Stimulated activated CD4-positive, alpha-beta T cell treated with anti-CD3 and anti-CD28 coated beads, Interleukin-1b, Interleukin-23, amount 100 ng/mL, for 4 hours (primary cell): ENCODE measurements around the gene GHR.

ENCODE experiments used
- DNase-seq, 2 donors: peaks; one replicate each; pipeline ENCODE4 v3.0.0-alpha.2; 2020; ENCODE audit warnings: low read depth in 2 of 2

The GHR gene

DNA sequence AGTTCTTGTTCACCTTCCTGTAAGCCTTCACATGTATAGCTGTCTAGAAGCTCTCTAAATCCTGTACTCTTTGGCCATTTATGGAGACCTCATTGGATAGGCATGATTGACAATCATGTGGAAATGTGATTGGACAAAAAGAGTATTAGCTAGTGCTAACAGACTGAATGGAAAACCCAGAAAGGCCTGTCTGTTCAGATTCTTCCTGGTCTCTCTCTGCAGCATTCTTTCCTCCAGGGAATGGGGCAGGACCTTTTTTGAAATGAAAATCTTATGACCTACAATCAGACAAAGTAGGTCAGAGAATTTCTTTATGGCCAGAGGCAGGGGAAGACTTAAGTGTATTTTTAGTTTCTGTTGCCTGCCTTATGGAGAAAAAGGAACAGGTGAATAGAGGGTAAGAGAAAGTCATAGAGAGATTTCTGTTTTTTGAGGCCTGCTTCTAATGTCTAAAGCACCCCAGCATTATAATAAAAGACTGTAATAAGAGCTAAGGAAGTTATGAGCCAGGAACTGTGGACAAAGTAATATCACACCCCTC lies 181.0 kb downstream of the GHR start:
- DNase-seq: no peak

DNA sequence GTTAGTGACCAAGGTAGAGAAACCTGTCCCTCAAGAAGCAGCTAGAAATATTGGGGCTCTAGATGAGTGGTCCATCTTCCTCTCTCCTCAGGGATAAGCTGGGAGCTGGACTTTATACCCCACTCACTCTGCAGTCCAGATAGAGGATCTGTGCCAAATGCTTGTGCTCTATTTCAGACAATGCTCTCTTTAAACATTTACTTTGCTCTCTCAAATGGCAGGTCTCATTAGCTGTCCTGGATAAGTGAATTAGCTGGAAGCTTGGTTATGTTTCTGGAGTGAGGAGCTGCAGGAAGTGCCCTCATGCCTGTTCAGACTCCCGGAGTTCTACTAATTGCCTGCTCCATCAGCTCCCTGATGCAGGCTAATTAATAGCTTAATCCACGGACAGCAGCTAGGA lies 182.3 kb downstream of the GHR start:
- no peak for DNase-seq

DNA sequence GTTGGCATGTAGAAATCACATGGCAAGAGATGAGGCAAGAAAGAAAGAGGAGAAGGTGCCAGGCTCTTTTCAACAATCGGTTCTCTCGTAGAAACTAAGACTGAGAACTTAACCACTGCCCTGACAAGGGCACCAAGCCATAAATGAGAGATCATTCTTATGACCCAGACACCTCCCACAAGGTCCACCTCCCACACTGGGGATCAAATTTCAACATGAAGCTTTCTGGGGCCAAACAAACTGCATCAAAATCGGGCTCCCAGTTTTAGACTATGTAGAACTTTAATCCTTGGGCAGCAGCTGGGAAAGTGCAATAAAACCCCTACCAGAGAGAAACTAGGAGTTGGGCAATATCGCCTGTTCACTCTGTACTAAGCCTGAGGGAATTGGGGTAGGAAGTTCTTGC lies 183.2 kb downstream of the GHR start:
- DNase-seq: no peak

DNA sequence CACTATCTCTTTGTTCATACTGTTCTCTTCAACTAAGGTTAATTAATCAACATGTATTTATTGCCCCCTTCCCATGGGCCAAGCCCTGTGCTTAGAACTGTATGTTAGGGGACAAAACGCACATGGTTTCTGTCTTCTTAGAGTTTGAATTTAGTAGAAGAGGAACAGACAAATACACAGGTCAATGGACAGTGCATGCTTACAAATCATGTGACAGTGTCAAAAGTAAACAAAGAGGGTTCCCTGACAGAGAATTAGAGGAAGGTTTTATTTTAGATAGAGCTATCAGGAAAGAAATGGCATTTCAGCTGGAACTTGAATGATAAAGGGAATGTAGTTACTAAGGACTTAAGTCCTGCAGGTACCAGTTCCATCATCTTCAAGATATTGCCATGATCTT lies 188.2 kb downstream of the GHR start:
- no peak for DNase-seq

DNA sequence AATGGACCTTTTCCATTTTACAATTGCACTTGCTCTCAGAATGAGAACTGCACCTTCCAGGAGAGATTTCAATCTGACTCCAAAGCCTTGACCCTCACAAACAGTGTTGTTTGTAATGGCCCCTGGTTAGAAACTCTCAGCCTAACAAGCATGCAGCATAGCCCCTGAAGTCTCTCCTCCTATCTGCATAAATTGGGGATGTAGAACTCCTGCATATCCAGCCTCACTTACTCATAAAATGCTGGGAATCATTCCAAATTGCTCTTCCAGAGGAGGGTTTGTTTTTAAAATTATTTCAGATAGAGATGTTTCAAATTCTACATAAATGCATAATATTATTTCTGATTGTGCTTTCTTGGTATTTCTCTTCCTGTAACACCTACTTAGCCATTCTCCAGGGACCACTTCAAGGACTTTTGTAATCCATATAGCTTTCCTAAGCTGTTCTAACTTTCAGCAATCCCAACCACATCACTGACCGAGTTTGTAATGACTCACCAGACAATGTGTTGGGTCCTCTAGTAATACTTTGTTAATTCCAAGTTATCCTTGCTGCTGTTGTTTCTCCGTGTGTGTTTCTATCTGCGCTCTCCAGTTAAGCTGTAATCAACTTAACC lies 189.6 kb downstream of the GHR start:
- DNase-seq: no peak

DNA sequence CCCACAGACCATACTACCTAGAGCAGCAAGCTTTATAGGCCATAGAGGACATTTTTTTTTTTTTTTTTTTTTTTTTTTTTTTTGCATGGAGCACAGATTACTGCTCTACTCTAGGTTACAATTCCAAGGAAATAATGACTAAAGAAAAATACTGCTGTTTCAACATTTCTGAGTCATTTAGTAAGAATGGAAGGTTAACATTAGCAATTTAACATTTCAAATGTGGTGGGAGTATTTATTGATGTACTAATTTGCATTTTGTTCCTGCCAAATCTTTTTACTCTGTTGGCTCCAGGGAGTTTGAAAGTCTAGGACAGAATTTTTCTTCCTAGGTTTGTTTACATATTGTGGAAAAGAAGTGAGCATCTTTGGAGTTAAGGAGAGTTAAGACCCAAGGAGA lies 191.3 kb downstream of the GHR start:
- DNase-seq: no peak

DNA sequence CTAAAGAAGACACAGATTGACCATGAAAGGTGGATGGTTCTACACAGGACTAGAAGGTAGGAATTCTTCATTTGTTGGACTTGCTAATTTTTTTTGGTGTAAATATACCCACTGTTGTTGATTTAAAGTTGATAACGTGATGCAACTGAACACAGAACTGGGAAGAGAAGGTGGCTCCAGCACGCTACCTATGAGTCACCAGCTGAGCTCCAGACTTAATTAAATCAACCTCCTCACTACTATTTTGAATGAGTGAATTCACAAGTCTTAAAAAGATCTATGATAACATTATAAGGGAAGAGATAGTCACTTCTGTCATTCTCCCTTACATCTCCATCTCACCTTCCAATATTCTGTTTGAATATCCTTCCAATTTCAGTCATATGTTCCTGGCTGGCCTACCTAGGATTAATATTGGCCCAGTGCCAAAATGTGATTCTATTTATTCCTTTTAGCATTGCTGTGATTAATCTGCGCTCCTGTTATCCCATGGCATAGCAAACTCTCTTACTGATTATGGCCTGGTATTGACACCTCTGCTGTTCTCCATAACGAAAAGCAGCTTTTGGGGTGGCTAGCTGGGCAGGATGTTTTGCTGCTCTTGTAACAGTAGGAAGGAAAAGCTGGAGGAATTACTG lies 197.5 kb downstream of the GHR start:
- DNase-seq: no peak

DNA sequence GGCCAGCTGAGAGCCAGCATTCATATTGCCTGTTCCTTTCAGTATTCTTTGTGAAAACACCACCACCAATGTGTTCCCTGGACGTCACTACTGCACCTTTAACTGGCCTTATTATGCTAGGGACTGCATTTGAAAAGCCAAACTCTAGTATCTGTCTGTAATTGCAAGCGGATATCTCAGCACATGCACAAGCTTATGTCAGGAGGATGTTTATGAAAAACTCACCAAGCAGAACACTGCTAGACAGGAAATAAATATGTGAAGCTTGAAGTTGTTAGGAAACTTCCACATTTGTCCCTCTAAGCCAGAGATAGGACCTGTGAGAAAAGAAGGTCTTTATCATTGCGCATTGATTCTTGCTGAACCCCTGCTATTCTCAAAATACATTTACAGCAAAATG lies 198.0 kb downstream of the GHR start:
- DNase-seq: no peak

DNA sequence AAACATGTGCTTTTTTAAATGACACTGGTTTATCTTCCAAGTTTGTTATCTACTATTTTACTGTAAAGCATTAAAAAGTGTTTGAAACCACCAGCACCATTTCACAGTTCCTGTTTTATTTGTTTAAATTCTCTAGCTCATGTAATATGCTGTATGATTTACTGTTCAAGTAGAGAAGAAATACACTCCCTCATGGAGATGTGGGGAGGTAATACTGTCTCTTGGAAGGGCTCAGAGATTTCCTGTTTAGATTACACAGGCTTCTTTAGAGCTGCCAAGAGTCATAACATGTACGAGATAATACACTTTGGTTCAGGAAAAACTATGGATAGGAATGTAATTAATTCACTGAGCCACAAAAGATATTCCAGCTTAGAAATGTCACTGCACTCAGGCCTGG lies 198.4 kb downstream of the GHR start:
- DNase-seq: no peak

DNA sequence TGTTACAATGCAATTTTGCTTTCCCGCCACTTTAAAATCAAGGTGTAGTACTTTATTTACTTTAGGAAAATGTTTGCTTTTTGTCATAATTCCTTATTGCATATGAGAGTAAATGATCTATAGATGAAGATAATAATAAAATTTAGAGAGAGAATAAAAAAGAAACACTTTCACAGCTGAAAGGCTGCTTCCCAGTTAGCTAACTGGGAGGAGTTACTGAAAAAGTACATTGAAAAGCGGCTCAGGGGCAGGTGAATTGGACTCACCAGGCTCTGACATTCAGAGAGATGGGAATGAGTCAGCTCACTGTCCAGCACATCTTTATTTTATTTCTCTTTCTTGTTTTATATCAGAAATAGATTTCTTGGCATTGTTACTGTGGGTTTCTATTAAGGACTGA lies 201.7 kb downstream of the GHR start:
- DNase-seq: no peak

DNA sequence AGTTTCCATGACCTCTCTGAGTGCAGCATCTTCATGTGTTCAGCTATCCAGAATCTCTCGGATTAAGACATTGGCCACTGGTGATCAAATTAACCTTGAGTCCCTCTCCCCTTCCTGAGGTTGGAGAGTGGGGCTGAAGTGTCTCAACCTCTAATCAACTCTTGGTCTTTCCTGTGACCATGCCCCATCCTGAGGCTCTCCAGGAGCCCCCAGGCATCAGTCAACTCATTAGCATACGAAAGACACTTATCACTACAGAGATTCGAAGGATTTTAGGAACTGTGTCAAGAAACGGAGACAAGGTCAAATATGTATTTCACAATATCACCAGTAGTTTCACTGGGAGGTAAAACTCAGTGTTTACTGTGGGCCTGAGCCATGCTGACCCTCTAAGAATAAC lies 203.2 kb downstream of the GHR start:
- DNase-seq: no peak

DNA sequence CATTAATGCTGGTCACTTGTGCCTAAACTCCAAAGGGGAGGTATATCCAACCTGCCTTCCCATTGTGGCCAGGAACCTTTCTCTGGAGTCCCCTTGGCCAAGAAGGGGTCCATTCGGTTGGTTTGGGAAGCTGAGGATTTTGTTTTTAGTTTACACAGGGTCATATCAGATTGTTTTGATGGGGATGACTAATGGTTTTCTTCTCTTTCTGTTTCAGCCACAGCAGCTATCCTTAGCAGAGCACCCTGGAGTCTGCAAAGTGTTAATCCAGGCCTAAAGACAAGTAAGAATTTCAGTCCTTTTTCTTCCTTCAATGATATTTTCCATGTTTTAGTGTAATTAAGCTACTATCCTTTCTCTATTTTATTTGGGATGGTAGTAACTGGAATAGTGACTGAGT lies 205.6 kb downstream of the GHR start:
- DNase-seq: no peak

DNA sequence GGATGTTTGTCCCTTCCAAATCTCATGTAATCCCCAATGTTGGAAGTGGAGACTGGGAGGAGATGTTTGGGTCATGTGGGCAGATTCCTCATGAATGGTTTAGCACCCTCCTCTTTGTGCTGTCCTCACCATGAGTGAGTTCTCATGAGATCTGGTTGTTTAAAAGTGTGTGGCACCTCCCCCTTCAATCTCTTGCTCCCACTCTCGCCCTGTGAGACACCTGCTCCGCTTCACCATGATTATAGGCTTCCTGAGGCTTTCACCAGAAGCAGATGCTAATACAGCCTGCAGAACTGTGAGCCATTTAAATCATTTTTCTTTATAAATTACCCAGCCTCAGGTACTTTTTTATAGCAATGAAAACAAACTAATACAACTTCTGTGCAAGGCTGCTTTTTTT lies 206.0 kb downstream of the GHR start:
- DNase-seq: no peak

DNA sequence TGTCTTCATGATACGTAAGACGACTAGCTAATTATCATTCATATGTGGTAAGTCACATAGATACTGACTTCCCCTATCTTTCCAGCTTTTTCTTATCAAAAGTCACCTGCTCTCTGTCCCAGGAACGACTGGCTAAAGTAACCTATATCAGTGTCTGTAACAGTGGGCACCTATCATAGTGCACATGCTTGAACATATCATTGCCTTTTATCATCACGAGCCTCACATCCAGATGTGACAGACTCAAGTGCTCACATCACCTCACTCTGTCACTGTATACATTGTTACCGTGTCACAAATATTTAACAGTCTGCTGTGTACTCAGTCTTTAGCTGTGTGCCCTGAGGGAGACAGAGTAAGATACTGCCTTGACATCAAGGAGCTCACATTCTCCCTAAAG lies 208.0 kb downstream of the GHR start:
- DNase-seq: no peak

DNA sequence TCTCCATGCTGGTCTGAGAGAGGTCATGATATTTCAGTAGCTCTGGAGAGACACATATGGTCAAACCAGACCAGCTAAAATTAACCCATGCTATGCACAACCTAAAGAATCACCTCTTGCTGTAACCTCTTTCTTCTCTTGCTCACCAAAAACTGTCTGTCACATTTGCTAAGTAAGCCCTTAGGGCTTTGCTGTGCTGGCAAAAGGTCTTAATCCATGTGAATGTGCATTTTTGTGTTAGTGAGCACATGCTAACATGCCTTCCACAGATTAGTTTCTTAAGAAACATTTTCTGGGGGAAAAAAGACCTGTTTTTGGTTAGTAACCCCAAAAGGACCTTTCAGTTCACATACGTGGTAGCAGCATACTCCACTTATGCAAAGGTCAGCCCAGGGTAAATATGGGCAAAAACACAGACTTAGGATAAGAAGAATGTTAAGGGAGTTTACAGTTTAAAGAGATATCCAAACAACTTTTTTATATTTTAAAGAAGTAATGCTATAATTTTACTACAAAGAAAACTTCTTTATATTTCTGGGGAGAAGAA lies 209.2 kb downstream of the GHR start:
- no peak for DNase-seq

DNA sequence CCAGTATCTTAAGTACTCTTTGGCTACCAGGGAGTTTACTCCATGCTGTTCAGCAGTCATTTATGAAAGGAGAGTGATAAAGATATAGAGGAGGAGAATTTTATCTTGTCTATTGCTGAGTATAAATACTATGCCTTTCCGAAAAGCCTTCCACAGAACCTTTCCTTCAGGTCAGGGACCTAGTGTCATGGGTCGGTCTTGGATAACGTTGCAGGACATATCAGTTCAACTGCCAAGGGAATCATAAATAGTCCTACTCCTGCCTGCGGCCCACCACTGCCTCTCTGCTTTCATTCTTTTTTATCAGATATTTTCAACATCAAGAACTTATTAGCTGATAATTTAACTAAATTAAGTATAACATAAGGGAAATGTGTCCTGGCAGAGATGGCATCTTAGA lies 211.3 kb downstream of the GHR start:
- DNase-seq: no peak

DNA sequence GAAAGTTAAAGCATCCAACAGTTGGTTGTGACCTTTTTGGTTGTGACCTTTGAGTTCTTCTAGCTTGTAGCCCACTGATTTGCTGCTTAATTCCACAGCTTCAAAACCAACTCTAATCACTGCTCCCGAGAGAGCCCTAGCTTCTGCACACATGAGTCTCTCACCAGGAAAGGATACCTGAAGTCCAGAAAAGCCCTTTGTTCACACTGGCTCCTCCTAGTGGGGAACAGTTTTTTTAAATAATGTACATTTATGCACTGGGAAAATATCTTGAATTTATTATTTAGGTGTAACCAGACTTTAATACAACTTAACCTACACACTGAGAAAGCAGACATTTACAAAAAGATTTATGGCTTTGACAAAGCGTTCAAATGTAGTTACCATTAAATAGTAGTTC lies 213.2 kb downstream of the GHR start:
- no peak for DNase-seq

DNA sequence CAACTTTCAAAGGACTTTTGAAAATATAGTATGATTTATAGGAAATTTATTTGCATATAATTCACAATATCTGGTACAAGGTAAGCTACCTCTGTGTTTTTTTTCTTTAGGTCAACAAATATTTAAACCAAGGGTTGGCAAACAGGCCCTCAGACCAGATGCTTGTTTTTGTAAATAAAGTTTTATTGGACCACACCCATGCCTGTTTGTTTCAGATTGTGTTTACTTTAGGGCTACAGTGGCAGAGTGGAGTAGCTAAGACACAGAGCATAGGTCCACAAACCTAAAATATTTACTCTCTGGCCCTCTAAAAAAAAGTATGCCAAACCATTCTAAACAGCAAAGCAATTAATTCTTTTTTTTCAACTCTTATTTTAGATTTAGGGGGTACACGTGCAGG lies 213.7 kb downstream of the GHR start:
- no peak for DNase-seq

DNA sequence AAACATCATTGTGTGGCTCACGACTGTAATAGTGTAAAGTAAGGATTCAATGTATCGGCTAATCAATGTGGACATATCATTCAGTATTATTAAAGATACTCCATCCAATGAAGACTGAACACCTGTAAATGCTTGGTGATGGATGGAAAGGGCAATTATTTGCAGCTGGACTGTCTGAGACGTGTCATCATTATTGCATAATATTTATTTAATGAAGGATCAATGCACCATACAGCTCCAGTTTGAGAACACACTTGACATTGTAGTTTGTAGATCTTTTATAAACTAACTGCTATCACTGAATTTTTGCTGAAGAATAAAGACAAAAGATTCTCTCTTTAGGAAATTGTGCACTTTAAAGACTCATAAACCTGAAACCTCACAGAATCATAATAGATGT lies 215.7 kb downstream of the GHR start:
- no peak for DNase-seq

DNA sequence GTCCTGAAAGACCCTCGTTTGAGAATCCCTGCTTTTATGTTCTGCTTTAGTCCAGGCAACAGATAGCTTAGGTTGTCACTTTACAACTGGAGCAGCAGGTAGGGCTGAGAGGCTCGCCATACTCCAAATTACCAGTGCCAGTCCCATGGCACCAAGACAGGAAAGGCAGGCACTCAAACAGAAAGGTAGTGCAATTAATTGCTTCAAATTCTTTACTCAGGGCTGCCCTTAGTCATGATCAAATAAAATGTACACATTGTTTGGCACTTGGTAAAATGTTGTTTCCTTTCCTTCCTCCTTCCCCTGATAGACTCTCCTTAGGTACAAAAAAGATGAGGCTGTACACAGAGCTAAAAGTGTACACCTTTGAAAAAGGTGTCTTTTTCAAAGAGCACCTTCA lies 217.6 kb downstream of the GHR start:
- no peak for DNase-seq

DNA sequence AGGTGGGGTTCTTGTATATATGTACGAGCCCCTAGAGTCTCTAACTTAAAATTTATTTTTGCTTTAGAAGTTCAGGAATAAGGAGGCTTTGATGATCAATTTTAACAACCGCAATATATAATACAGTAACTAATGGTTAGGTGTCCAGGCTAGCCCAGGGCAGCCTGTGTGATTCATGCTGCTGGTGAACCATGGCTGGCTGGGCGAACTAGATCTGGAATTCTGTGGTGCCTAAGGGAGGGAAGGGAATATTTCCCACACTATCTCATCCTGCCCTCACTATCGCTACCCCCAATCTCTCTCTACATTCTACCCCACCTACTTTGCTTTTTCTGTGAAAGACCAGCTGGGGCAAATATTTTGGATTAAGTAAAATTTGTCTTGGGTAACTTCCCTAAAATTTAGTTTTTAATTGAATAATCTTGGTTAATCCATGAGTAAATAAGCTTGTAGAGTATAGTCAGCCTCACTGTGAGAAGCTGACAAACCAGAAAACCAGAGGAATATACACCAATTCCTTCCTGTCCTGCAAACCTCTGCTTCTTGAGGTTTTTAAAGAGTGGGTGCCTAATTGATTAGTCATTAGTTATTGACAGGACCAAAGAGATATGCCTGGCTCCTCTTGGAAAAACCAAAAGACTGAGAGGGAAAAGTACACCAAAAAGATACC lies 218.2 kb downstream of the GHR start:
- no peak for DNase-seq

DNA sequence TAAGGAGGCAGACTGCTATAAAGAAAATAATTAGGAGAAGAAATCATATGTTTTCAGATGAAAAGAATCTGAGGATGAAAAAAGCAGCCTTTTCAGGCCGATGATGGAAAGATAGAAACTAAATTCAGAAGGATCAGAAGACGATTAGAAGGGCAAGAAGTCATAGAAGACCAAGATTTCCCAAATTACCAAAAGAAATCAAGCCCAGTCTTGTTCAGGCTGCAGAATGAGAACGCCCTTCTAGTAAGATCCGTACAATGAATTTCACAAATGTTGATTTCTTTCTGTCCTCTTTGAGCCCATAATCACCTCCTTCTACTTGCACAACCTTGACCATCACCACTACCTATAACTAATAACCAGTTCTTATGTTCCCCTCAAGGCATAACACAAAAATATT lies 218.8 kb downstream of the GHR start:
- no peak for DNase-seq

DNA sequence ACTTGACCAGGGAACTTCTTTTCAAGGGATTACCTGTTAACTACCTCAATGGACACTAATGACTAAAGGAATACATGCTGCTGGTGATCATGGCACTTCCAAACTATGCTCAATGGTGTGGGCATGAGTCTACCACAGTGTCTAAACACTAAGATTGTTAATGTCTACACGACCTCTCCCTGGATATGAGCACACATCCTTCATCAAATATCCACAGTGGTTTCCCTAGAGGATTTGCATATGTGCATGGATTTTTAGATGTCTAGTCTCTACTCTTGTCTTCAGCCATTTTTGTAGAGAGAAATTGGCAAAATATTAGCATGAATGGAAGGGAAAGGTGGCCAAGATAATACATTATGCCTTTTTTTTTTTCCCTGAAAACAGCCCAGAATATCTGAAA lies 220.1 kb downstream of the GHR start:
- no peak for DNase-seq
